ENCODE results near the gene CEP78. TPM values are rescaled to one million over a fixed set of nuclear protein-coding genes. Genes with fewer than 3 reads are reported as not detected.

CEP78 gene
- total RNA-seq, 1 donor from 2014 or later = 29.7 TPM

- Mint-ChIP-seq H3K27me3 (ENCODE audit: unreplicated experiment) (no peaks in the 10 kb centered on the region), H3K9me3 (ENCODE audit: unreplicated experiment) (no peaks in the 10 kb centered on the region), H3K4me1 (ENCODE audit: low read depth, unreplicated experiment) (peaks cover 2% of the 10 kb centered on the region), H3K4me3 (ENCODE audit: unreplicated experiment) (no peak overlapping the region), H3K27ac (ENCODE audit: unreplicated experiment) (no peak overlapping the region), H3K36me3 (ENCODE audit: unreplicated experiment) (peaks cover 11% of the 10 kb centered on the region)
- no peak for DNase-seq
- TF ChIP-seq, protein P1, sequence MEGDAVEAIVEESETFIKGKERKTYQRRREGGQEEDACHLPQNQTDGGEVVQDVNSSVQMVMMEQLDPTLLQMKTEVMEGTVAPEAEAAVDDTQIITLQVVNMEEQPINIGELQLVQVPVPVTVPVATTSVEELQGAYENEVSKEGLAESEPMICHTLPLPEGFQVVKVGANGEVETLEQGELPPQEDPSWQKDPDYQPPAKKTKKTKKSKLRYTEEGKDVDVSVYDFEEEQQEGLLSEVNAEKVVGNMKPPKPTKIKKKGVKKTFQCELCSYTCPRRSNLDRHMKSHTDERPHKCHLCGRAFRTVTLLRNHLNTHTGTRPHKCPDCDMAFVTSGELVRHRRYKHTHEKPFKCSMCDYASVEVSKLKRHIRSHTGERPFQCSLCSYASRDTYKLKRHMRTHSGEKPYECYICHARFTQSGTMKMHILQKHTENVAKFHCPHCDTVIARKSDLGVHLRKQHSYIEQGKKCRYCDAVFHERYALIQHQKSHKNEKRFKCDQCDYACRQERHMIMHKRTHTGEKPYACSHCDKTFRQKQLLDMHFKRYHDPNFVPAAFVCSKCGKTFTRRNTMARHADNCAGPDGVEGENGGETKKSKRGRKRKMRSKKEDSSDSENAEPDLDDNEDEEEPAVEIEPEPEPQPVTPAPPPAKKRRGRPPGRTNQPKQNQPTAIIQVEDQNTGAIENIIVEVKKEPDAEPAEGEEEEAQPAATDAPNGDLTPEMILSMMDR (IDR thresholded peaks at IDR 0.05; ENCODE audit: partially characterized antibody, unreplicated experiment) = no peak
Observed at GRCh38 chr9:78269784-78270183, 33.9 kb downstream of the CEP78 start.

DNA sequence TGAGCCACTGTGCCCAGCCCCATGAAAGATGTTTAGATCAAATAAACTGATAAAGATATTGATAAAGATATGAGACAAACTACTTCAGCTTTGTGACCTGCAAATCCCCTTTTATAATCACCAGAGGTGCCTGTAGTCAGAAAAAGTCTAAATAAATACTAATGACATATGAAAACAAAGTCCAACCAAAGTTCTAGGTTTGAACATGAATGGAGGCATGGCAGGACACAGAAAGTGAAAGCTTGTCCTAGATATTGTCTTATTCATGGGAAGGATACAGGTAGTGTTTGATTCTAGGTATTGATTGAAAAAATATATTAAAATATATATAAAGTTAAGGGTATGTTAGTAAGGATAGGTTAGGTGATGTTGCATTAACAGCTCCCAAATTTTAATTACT is 36.4 kb downstream of the CEP78 start:
- no peak overlapping the region for H3K27ac Mint-ChIP-seq (ENCODE audit: unreplicated experiment)
- H3K4me3 Mint-ChIP-seq (ENCODE audit: unreplicated experiment) = no peak overlapping the region
- no peak for DNase-seq
- H3K36me3 Mint-ChIP-seq (ENCODE audit: unreplicated experiment) = peaks cover 11% of the 10 kb centered on the region
- H3K4me1 Mint-ChIP-seq (ENCODE audit: low read depth, unreplicated experiment) = peaks cover 2% of the 10 kb centered on the region
- peaks cover 2% of the 10 kb centered on the region for H3K9me3 Mint-ChIP-seq (ENCODE audit: unreplicated experiment)
- no peaks in the 10 kb centered on the region for H3K27me3 Mint-ChIP-seq (ENCODE audit: unreplicated experiment)
- TF ChIP-seq, protein P1 (IDR thresholded peaks at IDR 0.05; ENCODE audit: partially characterized antibody, unreplicated experiment) = no peak

- TF ChIP-seq, protein P1 (IDR thresholded peaks at IDR 0.05; ENCODE audit: partially characterized antibody, unreplicated experiment) = no peak
- Mint-ChIP-seq H3K27ac (ENCODE audit: unreplicated experiment) (no peak overlapping the region), H3K27me3 (ENCODE audit: unreplicated experiment) (no peaks in the 10 kb centered on the region), H3K9me3 (ENCODE audit: unreplicated experiment) (peaks cover 2% of the 10 kb centered on the region), H3K4me3 (ENCODE audit: unreplicated experiment) (no peak overlapping the region), H3K4me1 (ENCODE audit: low read depth, unreplicated experiment) (peaks cover 2% of the 10 kb centered on the region), H3K36me3 (ENCODE audit: unreplicated experiment) (peaks cover 4% of the 10 kb centered on the region)
- DNase-seq = no peak
Observed at GRCh38 chr9:78273761-78274160, 37.9 kb downstream of the CEP78 start.

DNA sequence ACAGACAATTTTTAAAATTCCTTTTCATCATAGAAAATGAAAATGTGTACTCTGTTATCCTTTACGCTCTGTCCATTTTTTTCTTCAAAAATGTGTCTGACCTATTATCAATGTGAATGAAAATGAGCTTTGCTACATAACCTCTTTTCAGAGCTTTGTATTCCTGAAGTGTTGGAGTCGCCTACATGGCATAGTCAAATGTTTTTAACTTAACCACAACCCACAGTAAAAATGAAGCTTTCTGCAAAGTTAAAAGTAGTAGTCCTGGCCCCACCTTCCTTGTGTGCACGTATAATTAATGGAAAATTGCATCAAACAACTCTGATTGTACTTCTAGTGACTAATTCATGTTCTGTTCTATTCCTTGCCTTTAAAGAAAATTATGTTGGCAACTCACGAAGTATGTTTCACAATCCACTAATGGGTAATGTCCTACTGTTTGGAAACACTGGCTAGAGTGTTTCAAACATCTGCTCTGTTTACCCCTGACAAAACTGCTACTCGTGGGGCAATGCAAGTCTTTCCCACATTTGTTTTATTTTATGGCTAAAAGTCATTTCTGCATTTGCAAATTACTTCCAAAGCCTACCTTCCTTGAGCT is 42.4 kb downstream of the CEP78 start:
- peaks cover 4% of the 10 kb centered on the region for H3K36me3 Mint-ChIP-seq (ENCODE audit: unreplicated experiment)
- no peak overlapping the region for H3K4me3 Mint-ChIP-seq (ENCODE audit: unreplicated experiment)
- H3K9me3 Mint-ChIP-seq (ENCODE audit: unreplicated experiment) = peaks cover 2% of the 10 kb centered on the region
- no peaks in the 10 kb centered on the region for H3K4me1 Mint-ChIP-seq (ENCODE audit: low read depth, unreplicated experiment)
- no peak for DNase-seq
- TF ChIP-seq, protein P1 (IDR thresholded peaks at IDR 0.05; ENCODE audit: partially characterized antibody, unreplicated experiment) = no peak
- no peaks in the 10 kb centered on the region for H3K27me3 Mint-ChIP-seq (ENCODE audit: unreplicated experiment)
- H3K27ac Mint-ChIP-seq (ENCODE audit: unreplicated experiment) = no peak overlapping the region

- Mint-ChIP-seq H3K9me3 (ENCODE audit: unreplicated experiment) (peaks cover 2% of the 10 kb centered on the region), H3K27me3 (ENCODE audit: unreplicated experiment) (no peaks in the 10 kb centered on the region), H3K36me3 (ENCODE audit: unreplicated experiment) (peaks cover 4% of the 10 kb centered on the region), H3K4me1 (ENCODE audit: low read depth, unreplicated experiment) (no peaks in the 10 kb centered on the region), H3K27ac (ENCODE audit: unreplicated experiment) (no peak overlapping the region), H3K4me3 (ENCODE audit: unreplicated experiment) (no peak overlapping the region)
- TF ChIP-seq, protein P1 (IDR thresholded peaks at IDR 0.05; ENCODE audit: partially characterized antibody, unreplicated experiment) = no peak
- DNase-seq = no peak
Observed at GRCh38 chr9:78278801-78279200, 42.9 kb downstream of the CEP78 start.
